ENCODE data around the gene PKD1. TPM values are rescaled to one million over a fixed set of nuclear protein-coding genes. Genes with fewer than 3 reads are reported as not detected.
A peak's percentile ranks its signal among the peaks of the same experiment; 100 is the strongest.

PKD1 gene
- total and polyA plus RNA-seq, 7 experiments from 2014 or later: 4.9 to 153 (median 97.6) TPM

- ATAC-seq (no peak), DNase-seq (no peak)
- H3K9me3 ChIP-seq (ENCODE audit: control insufficient read depth in 2 of 3, low read length in 3 of 3): no peaks in the 10 kb centered on the region
- no peak overlapping the region for H3K4me3 ChIP-seq (ENCODE audit: low read length)
- Mint-ChIP-seq H3K36me3 (peaks cover 0 to 19% (median 0%) of the 10 kb centered on the region in 5 donors), H3K27me3 (no peaks in the 10 kb centered on the region), H3K4me1 (peaks cover 0 to 2% (median 0%) of the 10 kb centered on the region in 7 donors), H3K9me3 (no peaks in the 10 kb centered on the region), H3K27ac (no peak overlapping the region), H3K4me3 (no peak overlapping the region)
- H3K4me1 ChIP-seq (ENCODE audit: control insufficient read depth in 2 of 2, insufficient read depth in 2 of 2, low read length in 2 of 2): no peaks in the 10 kb centered on the region
- H3K27me3 ChIP-seq (ENCODE audit: control insufficient read depth in 2 of 2, insufficient read depth in 2 of 2, low read length in 2 of 2): no peaks in the 10 kb centered on the region
- CTCF ChIA-PET: no interaction called here
- peaks cover 0 to 95% (median 10%) of the 10 kb centered on the region in 3 experiments for H3K36me3 ChIP-seq (ENCODE audit: control insufficient read depth in 2 of 3, insufficient read depth in 3 of 3, low read length in 3 of 3)
- H3K27ac ChIP-seq (ENCODE audit: low read depth, low read length): no peak overlapping the region
- intact Hi-C loops (cut with micrococcal nuclease): no loop called here
- POLR2A ChIA-PET: no interaction called here
Observed at GRCh38 chr16:2078096-2078495, 57.6 kb downstream of the PKD1 start.

DNA sequence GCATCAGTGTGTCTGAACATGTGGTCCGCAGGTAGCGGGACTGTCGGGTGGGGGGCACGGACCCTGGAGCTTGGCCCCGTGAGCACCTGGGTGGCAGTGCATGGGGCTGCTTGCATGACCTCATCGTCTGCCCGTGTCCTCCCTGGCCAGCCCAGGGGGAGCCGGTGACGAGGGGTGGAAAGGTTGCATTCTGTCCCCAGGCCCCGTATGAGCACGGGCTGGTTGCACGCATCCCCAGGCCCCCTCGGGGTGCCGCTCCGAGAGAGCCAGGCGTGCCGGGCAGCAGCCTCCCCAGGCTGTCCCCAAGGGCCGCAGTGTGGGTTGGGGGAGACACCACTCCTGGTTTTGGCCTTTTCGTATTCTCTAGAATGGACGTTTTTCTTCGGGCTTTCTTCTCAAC is 58.0 kb downstream of the PKD1 start:
- no peaks in the 10 kb centered on the region for H3K9me3 Mint-ChIP-seq
- no peak overlapping the region for H3K27ac Mint-ChIP-seq
- no peaks in the 10 kb centered on the region for H3K4me1 Mint-ChIP-seq
- H3K36me3 Mint-ChIP-seq: peaks cover 0 to 19% (median 0%) of the 10 kb centered on the region in 5 donors
- Histone ChIP-seq H3K27me3 (ENCODE audit: control insufficient read depth in 2 of 2, insufficient read depth in 2 of 2, low read length in 2 of 2) (no peaks in the 10 kb centered on the region), H3K9me3 (ENCODE audit: control insufficient read depth in 2 of 3, low read length in 3 of 3) (no peaks in the 10 kb centered on the region), H3K27ac (ENCODE audit: low read depth, low read length) (no peak overlapping the region), H3K36me3 (ENCODE audit: control insufficient read depth in 2 of 3, insufficient read depth in 3 of 3, low read length in 3 of 3) (peaks cover 0 to 95% (median 14%) of the 10 kb centered on the region in 3 experiments), H3K4me1 (ENCODE audit: control insufficient read depth in 2 of 2, insufficient read depth in 2 of 2, low read length in 2 of 2) (no peaks in the 10 kb centered on the region), H3K4me3 (ENCODE audit: low read length) (no peak overlapping the region)
- no peak for DNase-seq
- no peak overlapping the region for H3K4me3 Mint-ChIP-seq
- no peak for ATAC-seq
- POLR2A ChIA-PET: no interaction called here
- intact Hi-C loops (cut with micrococcal nuclease): no loop called here
- no peaks in the 10 kb centered on the region for H3K27me3 Mint-ChIP-seq
- CTCF ChIA-PET: no interaction called here

DNA sequence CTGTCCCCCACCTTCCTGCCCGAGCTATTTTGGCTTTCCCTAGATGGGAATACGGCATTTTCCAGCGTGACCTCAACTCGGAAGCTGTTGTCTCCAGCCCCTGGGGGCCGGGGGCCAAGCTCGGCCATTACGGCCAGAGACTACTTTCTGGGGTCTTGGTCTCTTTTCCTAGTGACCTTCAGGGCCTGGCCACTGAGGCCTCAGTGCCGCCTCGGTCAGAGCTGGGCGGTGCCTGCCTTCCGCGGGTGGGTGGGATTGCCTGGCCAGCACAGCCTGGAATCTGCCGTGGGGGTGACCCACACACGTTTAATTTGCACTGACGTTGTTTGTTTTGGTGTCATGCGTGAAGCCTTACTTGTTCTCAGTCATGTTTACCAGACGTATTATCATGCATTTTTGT is 58.7 kb downstream of the PKD1 start:
- no peaks in the 10 kb centered on the region for H3K9me3 Mint-ChIP-seq
- no peak overlapping the region for H3K4me3 Mint-ChIP-seq
- ChIA-PET CTCF (no interaction called here), POLR2A (no interaction called here)
- no peak overlapping the region for H3K27ac ChIP-seq (ENCODE audit: low read depth, low read length)
- H3K9me3 ChIP-seq (ENCODE audit: control insufficient read depth in 2 of 3, low read length in 3 of 3): no peaks in the 10 kb centered on the region
- no peak overlapping the region for H3K4me3 ChIP-seq (ENCODE audit: low read length)
- peaks cover 0 to 95% (median 15%) of the 10 kb centered on the region in 3 experiments for H3K36me3 ChIP-seq (ENCODE audit: control insufficient read depth in 2 of 3, insufficient read depth in 3 of 3, low read length in 3 of 3)
- H3K36me3 Mint-ChIP-seq: peaks cover 0 to 19% (median 0%) of the 10 kb centered on the region in 5 donors
- no peak for DNase-seq
- H3K4me1 Mint-ChIP-seq: no peaks in the 10 kb centered on the region
- H3K27me3 Mint-ChIP-seq: no peaks in the 10 kb centered on the region
- no peaks in the 10 kb centered on the region for H3K4me1 ChIP-seq (ENCODE audit: control insufficient read depth in 2 of 2, insufficient read depth in 2 of 2, low read length in 2 of 2)
- intact Hi-C loops (cut with micrococcal nuclease): no loop called here
- no peaks in the 10 kb centered on the region for H3K27me3 ChIP-seq (ENCODE audit: control insufficient read depth in 2 of 2, insufficient read depth in 2 of 2, low read length in 2 of 2)
- peak overlapping the region in 1 of 9 donors; percentile 68 for H3K27ac Mint-ChIP-seq
- no peak for ATAC-seq

DNA sequence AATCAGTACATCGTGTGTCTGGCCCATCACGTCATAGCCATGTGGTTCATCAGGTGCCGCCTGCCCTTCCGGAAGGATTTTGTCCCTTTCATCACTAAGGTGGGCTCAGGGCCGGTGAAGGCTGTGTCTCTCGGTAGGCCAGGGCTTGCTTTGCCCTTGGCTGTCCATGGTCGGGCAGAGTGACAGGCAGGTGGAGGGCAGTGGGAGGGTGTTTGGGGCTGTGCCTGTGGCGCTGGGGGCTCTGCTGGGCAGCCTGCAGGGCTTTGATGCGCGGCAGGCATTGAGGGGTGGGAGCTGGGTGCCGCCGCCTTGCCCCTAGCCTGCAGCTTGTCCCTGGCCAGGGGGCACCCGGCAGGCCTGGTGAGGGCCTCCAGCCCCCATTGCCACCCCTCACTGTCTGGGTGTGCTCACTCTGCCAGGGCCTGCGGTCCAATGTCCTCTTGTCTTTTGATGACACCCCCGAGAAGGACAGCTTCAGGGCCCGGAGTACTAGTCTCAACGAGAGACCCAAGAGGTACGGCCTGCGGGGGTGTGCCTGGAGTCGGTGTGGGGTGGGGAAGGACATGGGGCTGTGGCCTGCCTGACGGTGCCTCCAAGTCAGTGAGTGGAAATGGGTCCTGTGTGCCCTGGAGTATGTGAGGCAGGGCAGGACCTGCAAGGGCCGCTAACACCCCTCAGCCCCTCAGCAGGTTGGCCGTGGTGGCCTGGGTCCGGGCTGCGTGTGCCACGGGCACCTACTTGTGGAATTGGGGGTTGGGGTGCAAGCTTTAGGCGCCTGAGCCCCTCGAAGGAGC is 59.4 kb downstream of the PKD1 start:
- no peak for DNase-seq
- no peak overlapping the region for H3K4me3 Mint-ChIP-seq
- no peaks in the 10 kb centered on the region for H3K9me3 Mint-ChIP-seq
- H3K27me3 ChIP-seq (ENCODE audit: control insufficient read depth in 2 of 2, insufficient read depth in 2 of 2, low read length in 2 of 2): no peaks in the 10 kb centered on the region
- H3K4me1 ChIP-seq (ENCODE audit: control insufficient read depth in 2 of 2, insufficient read depth in 2 of 2, low read length in 2 of 2): no peaks in the 10 kb centered on the region
- peaks cover 0 to 95% (median 15%) of the 10 kb centered on the region in 3 experiments for H3K36me3 ChIP-seq (ENCODE audit: control insufficient read depth in 2 of 3, insufficient read depth in 3 of 3, low read length in 3 of 3)
- H3K36me3 Mint-ChIP-seq: peaks cover 0 to 20% (median 0%) of the 10 kb centered on the region in 5 donors
- no peak overlapping the region for H3K4me3 ChIP-seq (ENCODE audit: low read length)
- POLR2A ChIA-PET: no interaction called here
- H3K27me3 Mint-ChIP-seq: no peaks in the 10 kb centered on the region
- H3K27ac ChIP-seq (ENCODE audit: low read depth, low read length): no peak overlapping the region
- intact Hi-C loops (cut with micrococcal nuclease): no loop called here
- CTCF ChIA-PET: no interaction called here
- no peaks in the 10 kb centered on the region for H3K4me1 Mint-ChIP-seq
- H3K9me3 ChIP-seq (ENCODE audit: control insufficient read depth in 2 of 3, low read length in 3 of 3): no peaks in the 10 kb centered on the region
- no peak for ATAC-seq
- no peak overlapping the region for H3K27ac Mint-ChIP-seq

- H3K4me3 Mint-ChIP-seq: no peak overlapping the region
- H3K27me3 ChIP-seq (ENCODE audit: control insufficient read depth in 2 of 2, insufficient read depth in 2 of 2, low read length in 2 of 2): no peaks in the 10 kb centered on the region
- H3K36me3 ChIP-seq (ENCODE audit: control insufficient read depth in 2 of 3, insufficient read depth in 3 of 3, low read length in 3 of 3): peaks cover 0 to 95% (median 15%) of the 10 kb centered on the region in 3 experiments
- no peaks in the 10 kb centered on the region for H3K9me3 ChIP-seq (ENCODE audit: control insufficient read depth in 2 of 3, low read length in 3 of 3)
- H3K27ac ChIP-seq (ENCODE audit: low read depth, low read length): no peak overlapping the region
- ChIA-PET CTCF (no interaction called here), POLR2A (no interaction called here)
- no peak overlapping the region for H3K4me3 ChIP-seq (ENCODE audit: low read length)
- DNase-seq (no peak), ATAC-seq (no peak)
- intact Hi-C loops (cut with micrococcal nuclease): no loop called here
- no peak overlapping the region for H3K27ac Mint-ChIP-seq
- peaks cover 0 to 1% (median 0%) of the 10 kb centered on the region in 11 donors for H3K9me3 Mint-ChIP-seq
- peaks cover 0 to 20% (median 0%) of the 10 kb centered on the region in 5 donors for H3K36me3 Mint-ChIP-seq
- H3K4me1 ChIP-seq (ENCODE audit: control insufficient read depth in 2 of 2, insufficient read depth in 2 of 2, low read length in 2 of 2): no peaks in the 10 kb centered on the region
- no peaks in the 10 kb centered on the region for H3K27me3 Mint-ChIP-seq
- no peaks in the 10 kb centered on the region for H3K4me1 Mint-ChIP-seq
Observed at GRCh38 chr16:2075631-2076030, 60.1 kb downstream of the PKD1 start.

- Mint-ChIP-seq H3K36me3 (peaks cover 0 to 26% (median 4%) of the 10 kb centered on the region in 5 donors), H3K4me3 (no peak overlapping the region), H3K9me3 (peaks cover 0 to 2% (median 0%) of the 10 kb centered on the region in 11 donors), H3K27me3 (no peaks in the 10 kb centered on the region), H3K27ac (no peak overlapping the region), H3K4me1 (no peaks in the 10 kb centered on the region)
- no peaks in the 10 kb centered on the region for H3K9me3 ChIP-seq (ENCODE audit: control insufficient read depth in 2 of 3, low read length in 3 of 3)
- POLR2A ChIA-PET: no interaction called here
- H3K36me3 ChIP-seq (ENCODE audit: control insufficient read depth in 2 of 3, insufficient read depth in 3 of 3, low read length in 3 of 3): peaks cover 0 to 89% (median 12%) of the 10 kb centered on the region in 3 experiments
- ATAC-seq (no peak), DNase-seq (no peak)
- no peak overlapping the region for H3K4me3 ChIP-seq (ENCODE audit: low read length)
- no peak overlapping the region for H3K27ac ChIP-seq (ENCODE audit: low read depth, low read length)
- no peaks in the 10 kb centered on the region for H3K4me1 ChIP-seq (ENCODE audit: control insufficient read depth in 2 of 2, insufficient read depth in 2 of 2, low read length in 2 of 2)
- no peaks in the 10 kb centered on the region for H3K27me3 ChIP-seq (ENCODE audit: control insufficient read depth in 2 of 2, insufficient read depth in 2 of 2, low read length in 2 of 2)
- intact Hi-C loops (cut with micrococcal nuclease): no loop called here
- CTCF ChIA-PET: no interaction called here
Observed at GRCh38 chr16:2074071-2074470, 61.6 kb downstream of the PKD1 start.

DNA sequence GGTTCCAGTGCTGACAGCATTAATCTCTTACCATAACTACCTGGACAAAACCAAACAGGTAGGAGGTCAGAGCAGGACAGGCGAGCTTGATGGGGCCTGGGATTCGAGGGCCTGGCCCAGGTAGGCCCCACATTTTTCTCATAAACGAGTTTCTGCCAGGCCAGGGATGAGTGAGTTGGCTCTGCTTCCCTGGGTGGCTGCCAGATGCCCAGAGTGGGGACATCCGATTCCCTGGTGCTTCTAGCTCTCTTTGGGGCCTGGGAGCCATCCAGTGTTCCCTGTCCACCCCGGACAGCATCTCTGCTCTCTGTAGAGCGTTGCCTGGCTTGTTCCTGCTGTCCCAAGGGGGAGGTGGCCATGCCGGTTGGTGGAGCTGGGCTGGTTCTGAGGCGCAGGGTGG is 62.8 kb downstream of the PKD1 start:
- no peaks in the 10 kb centered on the region for H3K4me1 ChIP-seq (ENCODE audit: control insufficient read depth in 2 of 2, insufficient read depth in 2 of 2, low read length in 2 of 2)
- ChIA-PET POLR2A (interaction anchor here (0.5 kb wide), 1 partner anchor 520 kb away, joined by 4 read pairs; no protein-coding TSS in a partner anchor), CTCF (no interaction called here)
- no peaks in the 10 kb centered on the region for H3K27me3 ChIP-seq (ENCODE audit: control insufficient read depth in 2 of 2, insufficient read depth in 2 of 2, low read length in 2 of 2)
- peaks cover 0 to 35% (median 4%) of the 10 kb centered on the region in 5 donors for H3K36me3 Mint-ChIP-seq
- no peak overlapping the region for H3K27ac Mint-ChIP-seq
- ATAC-seq: no peak
- H3K27ac ChIP-seq (ENCODE audit: low read depth, low read length): no peak overlapping the region
- intact Hi-C loops (cut with micrococcal nuclease): no loop called here
- H3K9me3 ChIP-seq (ENCODE audit: control insufficient read depth in 2 of 3, low read length in 3 of 3): no peaks in the 10 kb centered on the region
- H3K36me3 ChIP-seq (ENCODE audit: control insufficient read depth in 2 of 3, insufficient read depth in 3 of 3, low read length in 3 of 3): peaks cover 0 to 83% (median 12%) of the 10 kb centered on the region in 3 experiments
- no peak overlapping the region for H3K4me3 ChIP-seq (ENCODE audit: low read length)
- DNase-seq: no peak
- H3K4me3 Mint-ChIP-seq: no peak overlapping the region
- H3K4me1 Mint-ChIP-seq: no peaks in the 10 kb centered on the region
- no peaks in the 10 kb centered on the region for H3K27me3 Mint-ChIP-seq
- H3K9me3 Mint-ChIP-seq: peaks cover 0 to 2% (median 0%) of the 10 kb centered on the region in 11 donors
